H1 (cell line): ENCODE data around the gene HES3. TPM values are rescaled to one million over a fixed set of nuclear protein-coding genes. Genes with fewer than 3 reads are reported as not detected.
A peak's percentile ranks its signal among the peaks of the same experiment; 100 is the strongest.

Experiments
- EP300 ChIP-seq, 2 experiments: IDR thresholded peaks; 1 replicate in 1 of 2; 2 replicates in 1 of 2; pipeline ENCODE4 v1.6.1; 2011 to 2012; ENCODE audit warnings: low read depth in 2 of 2, low read length in 2 of 2, mild to moderate bottlenecking in 2 of 2, borderline replicate concordance in 1 of 2, inconsistent platforms in 1 of 2, moderate library complexity in 1 of 2
- EZH2 ChIP-seq: fragments of 200-600 bp; sonication (generic); IDR thresholded peaks from 2 replicates; pipeline ENCODE4 v1.7.1; 2012; ENCODE audit warnings: low read depth, mild to moderate bottlenecking, moderate library complexity, low read length, inconsistent platforms; ENCODE audit not compliant: severe bottlenecking
- POLR2AphosphoS5 ChIP-seq: IDR thresholded peaks from 2 replicates; pipeline ENCODE4 v1.6.1; 2011; ENCODE audit warnings: low read depth, low read length
- SUZ12 ChIP-seq: fragments of 200-600 bp; sonication (generic); IDR thresholded peaks from 2 replicates; pipeline ENCODE4 v1.6.1; 2012; ENCODE audit warnings: mild to moderate bottlenecking, inconsistent platforms, low read length, moderate library complexity, mixed read lengths
- TBP ChIP-seq: IDR thresholded peaks from 2 replicates; pipeline ENCODE4 v1.6.1; 2011; ENCODE audit warnings: low read depth, low read length, improper control_type of control experiment
- polyA plus RNA-seq, 7 experiments: library from polyadenylated mRNA; depleted of rRNA in 3 of 7; stranded (reverse) in 5 of 7; unstranded in 2 of 7; fragments of >200 nt in 5 of 7; fragments of 200-250 nt in 2 of 7; gene quantifications; 1 replicate in 5 of 7; 2 replicates in 1 of 7; 4 replicates in 1 of 7; pipeline versions ENCODE4 v1.2.1 to v1.2.3, GENCODE V29; 2011 to 2013; ENCODE audit warnings: missing spikeins in 2 of 7, mixed read lengths in 2 of 7
- total RNA-seq: library from RNA; stranded (reverse); fragmentation: NEBNext Ultra II Directional; extraction: Animal tissue kit (Norgen Biotek cat#: 25700); gene quantifications from 2 replicates; pipeline ENCODE4 v1.2.1, GENCODE V29; 2021

HES3 gene
- total and polyA plus RNA-seq, 2 of the 8 experiments (the other 6 are each of a cell fraction or from before 2014, with no cell fraction given) = 38.8 to 54.3 TPM

- TF ChIP-seq TBP = peak; percentile 55; the same call in 1 of the 2 replicates
- peak; percentile 42 to 66; a peak in 2 of 3 replicates for TF ChIP-seq EP300 (IDR thresholded peaks at IDR 0.05; ENCODE audit: borderline replicate concordance in 1 of 2, low read depth in 2 of 2, low read length in 2 of 2)
- TF ChIP-seq EZH2 = no peak
- TF ChIP-seq POLR2AphosphoS5 = 0 out of 2 replicates have a peak, but pooled peaks have one; percentile 37
- TF ChIP-seq SUZ12 = no peak
These were observed 1.3 kb downstream of the HES3 start (continued) for GRCh38 chr1:6245086-6245868.
